ENCODE data around the gene CFL1. TPM values are rescaled to one million over a fixed set of nuclear protein-coding genes. Genes with fewer than 3 reads are reported as not detected.
A peak's percentile ranks its signal among the peaks of the same experiment; 100 is the strongest.

Gene CFL1
- total RNA-seq, 2 donors from 2014 or later: 477 to 512 TPM

DNA sequence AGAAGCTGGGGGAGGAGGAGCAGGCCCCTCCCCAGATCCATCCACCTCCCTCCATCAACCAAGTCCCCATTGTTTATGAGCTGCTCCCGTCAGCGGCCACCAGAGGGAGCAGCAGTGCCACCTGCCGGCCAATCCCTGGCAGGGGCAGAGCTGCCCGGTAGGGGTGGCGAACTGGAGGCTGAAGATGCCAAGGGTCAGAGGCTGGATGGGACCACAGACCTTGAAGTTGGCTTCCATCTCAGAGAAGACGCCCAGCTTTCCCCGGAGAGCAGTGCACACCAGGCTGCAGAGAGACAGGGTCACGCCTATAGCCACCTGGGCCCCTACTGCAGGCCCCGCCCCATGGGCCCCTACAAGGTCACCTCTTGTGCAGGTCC is 26.7 kb upstream of the CFL1 start:
- H3K4me3 Mint-ChIP-seq: no peak overlapping the region
- H3K9me3 Mint-ChIP-seq: no peaks in the 10 kb centered on the region
- peaks cover 75% of the 10 kb centered on the region for H3K4me1 Mint-ChIP-seq (ENCODE audit: low read depth)
- peaks cover 1 to 14% of the 10 kb centered on the region in 2 donors for H3K36me3 Mint-ChIP-seq (ENCODE audit: insufficient read depth in 2 of 2)
- ATAC-seq (replicated peaks in 1 of 2) (peak; percentile 43 to 48), DNase-seq (peak; percentile 85 to 89)
- H3K27me3 Mint-ChIP-seq (ENCODE audit: low read depth): no peaks in the 10 kb centered on the region
- H3K27ac Mint-ChIP-seq: peak overlapping the region; percentile 84

DNA sequence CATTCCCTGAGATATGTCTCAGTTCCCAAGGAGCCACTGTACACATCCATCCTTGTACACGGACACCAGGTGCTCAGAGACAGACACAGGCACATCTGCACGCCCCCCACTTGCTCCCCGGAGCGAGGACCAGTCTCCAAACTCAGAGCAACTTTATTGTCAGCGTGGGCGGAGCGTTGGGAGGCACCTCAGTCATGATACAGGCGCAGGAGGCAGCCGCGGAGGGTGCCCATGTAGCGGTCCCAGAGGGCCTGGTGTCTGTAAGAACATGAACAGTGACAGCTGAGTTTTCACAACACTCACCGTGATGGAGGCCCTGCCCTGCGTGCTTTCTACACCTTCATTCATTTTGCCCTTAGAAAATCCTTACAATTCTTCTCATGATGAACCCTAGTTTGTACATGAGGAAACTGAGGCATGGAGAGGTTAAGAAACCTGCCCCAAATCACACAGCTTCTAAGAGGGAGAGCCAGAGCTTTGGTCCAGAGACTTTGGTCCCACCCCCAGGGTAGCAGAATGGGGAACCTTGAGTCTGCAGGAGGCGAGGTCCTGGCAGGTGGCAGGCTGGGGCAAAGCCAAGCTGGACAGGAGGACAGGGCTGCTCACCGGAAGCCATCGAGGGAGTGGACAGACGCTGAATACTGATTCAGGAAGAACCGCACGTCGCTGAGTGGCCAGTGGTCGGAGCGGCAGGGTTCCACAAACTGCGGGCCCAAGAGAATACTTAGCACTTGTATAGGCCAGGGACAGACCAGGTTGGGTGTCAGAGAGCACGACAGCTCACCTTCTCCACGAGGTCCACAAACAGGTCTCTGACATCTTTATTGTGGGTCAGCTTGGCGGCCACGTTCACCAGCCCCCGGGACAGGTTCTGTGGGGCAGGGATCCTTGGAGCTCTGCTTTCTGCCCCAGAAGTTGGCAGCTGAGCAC is 26.1 kb upstream of the CFL1 start:
- Mint-ChIP-seq H3K36me3 (ENCODE audit: insufficient read depth in 2 of 2) (peaks cover 1 to 14% of the 10 kb centered on the region in 2 donors), H3K27me3 (ENCODE audit: low read depth) (no peaks in the 10 kb centered on the region), H3K4me1 (ENCODE audit: low read depth) (peaks cover 75% of the 10 kb centered on the region), H3K4me3 (no peak overlapping the region), H3K27ac (peak overlapping the region; percentile 84), H3K9me3 (no peaks in the 10 kb centered on the region)
- no peak for DNase-seq
- ATAC-seq (replicated peaks in 1 of 2): no peak

DNA sequence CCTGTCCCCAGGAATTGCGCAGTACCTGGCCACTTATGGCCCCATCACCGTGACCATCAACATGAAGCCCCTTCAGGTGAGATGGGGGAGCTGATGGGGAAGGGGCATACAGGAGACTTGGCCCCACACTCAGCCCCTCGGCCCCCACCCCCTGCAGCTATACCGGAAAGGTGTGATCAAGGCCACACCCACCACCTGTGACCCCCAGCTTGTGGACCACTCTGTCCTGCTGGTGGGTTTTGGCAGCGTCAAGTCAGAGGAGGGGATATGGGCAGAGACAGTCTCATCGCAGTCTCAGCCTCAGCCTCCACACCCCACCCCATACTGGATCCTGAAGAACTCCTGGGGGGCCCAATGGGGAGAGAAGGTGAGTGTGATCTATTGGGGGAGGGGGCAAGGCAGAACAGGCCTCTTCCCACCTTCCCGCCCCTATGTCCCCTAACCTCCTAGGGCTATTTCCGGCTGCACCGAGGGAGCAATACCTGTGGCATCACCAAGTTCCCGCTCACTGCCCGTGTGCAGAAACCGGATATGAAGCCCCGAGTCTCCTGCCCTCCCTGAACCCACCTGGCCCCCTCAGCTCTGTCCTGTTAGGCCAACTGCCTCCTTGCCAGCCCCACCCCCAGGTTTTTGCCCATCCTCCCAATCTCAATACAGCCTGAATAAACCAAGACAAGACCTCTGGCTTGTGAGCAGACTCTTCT is 25.2 kb upstream of the CFL1 start:
- no peaks in the 10 kb centered on the region for H3K9me3 Mint-ChIP-seq
- ATAC-seq (replicated peaks in 1 of 2) (no peak), DNase-seq (no peak)
- no peak overlapping the region for H3K4me3 Mint-ChIP-seq
- peaks cover under 1 to 14% of the 10 kb centered on the region in 2 donors for H3K36me3 Mint-ChIP-seq (ENCODE audit: insufficient read depth in 2 of 2)
- H3K27ac Mint-ChIP-seq: no peak overlapping the region
- H3K27me3 Mint-ChIP-seq (ENCODE audit: low read depth): no peaks in the 10 kb centered on the region
- peaks cover 67% of the 10 kb centered on the region for H3K4me1 Mint-ChIP-seq (ENCODE audit: low read depth)

DNA sequence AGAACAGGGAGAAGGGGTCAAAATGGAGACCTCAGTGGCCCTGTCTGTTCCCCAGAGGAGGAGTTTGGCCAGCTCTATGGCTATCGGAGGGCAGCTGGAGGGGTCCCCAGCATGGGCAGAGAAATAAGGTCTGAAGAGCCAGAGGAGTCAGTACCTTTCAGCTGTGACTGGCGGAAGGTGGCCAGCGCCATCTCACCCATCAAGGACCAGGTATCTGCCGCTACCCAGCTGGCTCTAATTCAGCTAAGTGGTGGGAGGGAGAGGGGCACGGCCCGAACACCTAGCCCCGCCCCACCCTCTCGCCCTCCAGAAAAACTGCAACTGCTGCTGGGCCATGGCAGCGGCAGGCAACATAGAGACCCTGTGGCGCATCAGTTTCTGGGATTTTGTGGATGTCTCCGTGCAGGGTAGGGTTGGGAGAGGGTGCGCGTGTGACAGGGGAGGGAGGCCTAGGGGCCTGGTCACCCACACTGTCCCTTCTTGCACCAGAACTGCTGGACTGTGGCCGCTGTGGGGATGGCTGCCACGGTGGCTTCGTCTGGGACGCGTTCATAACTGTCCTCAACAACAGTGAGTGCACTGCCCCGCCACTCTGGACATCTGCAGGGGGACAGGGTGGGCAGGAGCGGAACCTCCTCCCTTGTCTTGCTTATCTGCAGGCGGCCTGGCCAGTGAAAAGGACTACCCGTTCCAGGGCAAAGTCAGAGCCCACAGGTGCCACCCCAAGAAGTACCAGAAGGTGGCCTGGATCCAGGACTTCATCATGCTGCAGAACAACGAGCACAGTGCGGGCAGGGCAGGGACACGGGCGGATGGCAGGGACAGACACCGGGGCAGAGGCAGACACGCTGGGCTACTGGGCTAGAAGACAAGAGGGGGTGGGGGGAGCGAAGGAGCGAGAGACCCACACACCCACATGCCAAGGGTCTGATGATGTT is 24.4 kb upstream of the CFL1 start:
- no peak overlapping the region for H3K4me3 Mint-ChIP-seq
- DNase-seq (no peak), ATAC-seq (replicated peaks in 1 of 2) (no peak)
- H3K4me1 Mint-ChIP-seq (ENCODE audit: low read depth): peaks cover 58% of the 10 kb centered on the region
- no peaks in the 10 kb centered on the region for H3K27me3 Mint-ChIP-seq (ENCODE audit: low read depth)
- H3K27ac Mint-ChIP-seq: no peak overlapping the region
- H3K36me3 Mint-ChIP-seq (ENCODE audit: insufficient read depth in 2 of 2): peaks cover 0 to 14% of the 10 kb centered on the region in 2 donors
- H3K9me3 Mint-ChIP-seq: no peaks in the 10 kb centered on the region

DNA sequence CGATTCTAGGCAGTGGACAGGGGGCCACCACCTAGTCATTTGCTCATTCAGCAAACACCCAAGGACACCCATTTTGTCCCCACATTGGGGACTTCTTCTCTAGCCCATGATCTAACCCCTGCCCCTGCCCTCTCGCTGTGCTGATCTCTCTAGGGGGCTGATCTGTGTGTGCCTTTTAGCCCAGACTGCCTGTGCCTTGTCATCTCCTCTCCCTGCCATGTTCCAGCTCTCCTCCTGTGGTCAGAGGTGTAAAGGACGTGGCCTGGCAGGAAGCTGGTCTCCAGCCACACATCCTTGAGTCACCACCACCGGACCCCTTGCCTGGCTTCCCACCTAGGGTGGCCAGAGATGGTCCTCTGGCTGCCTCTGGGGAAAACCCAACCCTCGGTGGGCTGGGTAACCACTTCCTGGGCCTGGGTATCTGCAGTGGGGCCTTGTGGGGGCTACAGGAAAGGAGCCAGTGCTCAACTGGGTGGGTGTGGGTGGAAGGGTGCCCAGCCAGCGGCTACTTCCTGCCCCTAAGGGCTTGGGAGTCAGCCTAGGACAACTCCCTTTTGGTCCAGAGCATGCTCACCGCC is 23.0 kb upstream of the CFL1 start:
- Mint-ChIP-seq H3K27ac (peak overlapping the region; percentile 78), H3K4me1 (ENCODE audit: low read depth) (peaks cover 47% of the 10 kb centered on the region), H3K36me3 (ENCODE audit: insufficient read depth in 2 of 2) (peaks cover 0 to 9% of the 10 kb centered on the region in 2 donors), H3K4me3 (peak overlapping the region; percentile 70 to 71), H3K9me3 (no peaks in the 10 kb centered on the region), H3K27me3 (ENCODE audit: low read depth) (no peaks in the 10 kb centered on the region)
- ATAC-seq (replicated peaks in 1 of 2) (peak; percentile 32 to 37), DNase-seq (no peak)

DNA sequence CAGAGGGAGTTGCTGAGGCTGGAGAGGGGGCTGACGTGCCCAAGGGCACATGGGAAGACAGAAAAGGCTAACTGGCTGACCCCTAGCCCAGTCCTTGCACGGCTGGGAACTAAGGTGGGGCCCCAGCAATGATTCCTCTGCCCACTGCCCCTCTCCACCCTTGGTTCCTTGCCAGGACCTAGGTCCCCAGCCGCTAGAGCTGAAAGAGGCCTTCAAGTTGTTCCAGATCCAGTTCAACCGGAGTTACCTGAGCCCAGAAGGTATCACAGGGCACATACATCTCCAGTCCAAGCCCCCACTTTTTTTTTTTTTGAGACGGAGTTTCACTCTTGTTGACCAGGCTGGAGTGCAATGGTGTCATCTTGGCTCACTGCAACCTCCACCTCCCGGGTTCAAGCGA is 22.0 kb upstream of the CFL1 start:
- ATAC-seq (replicated peaks in 1 of 2): no peak
- peaks cover 38% of the 10 kb centered on the region for H3K4me1 Mint-ChIP-seq (ENCODE audit: low read depth)
- no peak for DNase-seq
- peak overlapping the region; percentile 70 to 71 for H3K4me3 Mint-ChIP-seq
- H3K36me3 Mint-ChIP-seq (ENCODE audit: insufficient read depth in 2 of 2): peaks cover 0 to 7% of the 10 kb centered on the region in 2 donors
- peak overlapping the region; percentile 46 for H3K27ac Mint-ChIP-seq
- H3K9me3 Mint-ChIP-seq: no peaks in the 10 kb centered on the region
- H3K27me3 Mint-ChIP-seq (ENCODE audit: low read depth): no peaks in the 10 kb centered on the region

DNA sequence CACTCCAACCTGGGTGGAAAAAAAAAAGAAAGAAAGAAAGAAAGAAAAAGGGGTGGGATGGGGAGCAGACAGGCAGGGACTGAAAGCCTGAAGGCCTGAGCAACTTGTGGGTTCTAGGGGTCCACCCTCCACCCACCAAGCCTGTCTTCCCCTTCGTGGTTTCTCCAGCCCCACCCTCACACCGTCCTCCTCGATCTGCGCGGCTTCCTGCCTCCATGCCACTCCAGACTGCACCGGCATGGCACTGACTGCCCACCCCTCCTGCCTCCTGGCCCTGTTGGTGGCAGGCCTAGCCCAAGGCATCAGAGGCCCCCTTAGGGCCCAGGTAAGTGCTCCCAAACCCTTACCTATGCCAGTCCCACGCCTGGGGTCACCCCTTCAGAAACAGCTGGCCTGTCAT is 21.6 kb upstream of the CFL1 start, which contains the start of gene CTSW:
TSS of gene CTSW (plus strand) at position 221 of the 400 bp plus-strand sequence. CDS start at position 239, 18 bp downstream.
- DNase-seq (no peak), ATAC-seq (replicated peaks in 1 of 2) (peak; percentile 27 to 62)
- no peaks in the 10 kb centered on the region for H3K27me3 Mint-ChIP-seq (ENCODE audit: low read depth)
- H3K4me3 Mint-ChIP-seq: peak within 1 kb of the TSS; percentile 70 to 71
- no peaks in the 10 kb centered on the region for H3K9me3 Mint-ChIP-seq
- peaks cover 34% of the 10 kb centered on the region for H3K4me1 Mint-ChIP-seq (ENCODE audit: low read depth)
- H3K36me3 Mint-ChIP-seq (ENCODE audit: insufficient read depth in 2 of 2): peaks cover 0 to 7% of the 10 kb centered on the region in 2 donors
- H3K27ac Mint-ChIP-seq: peak within 1 kb of the TSS; percentile 78

DNA sequence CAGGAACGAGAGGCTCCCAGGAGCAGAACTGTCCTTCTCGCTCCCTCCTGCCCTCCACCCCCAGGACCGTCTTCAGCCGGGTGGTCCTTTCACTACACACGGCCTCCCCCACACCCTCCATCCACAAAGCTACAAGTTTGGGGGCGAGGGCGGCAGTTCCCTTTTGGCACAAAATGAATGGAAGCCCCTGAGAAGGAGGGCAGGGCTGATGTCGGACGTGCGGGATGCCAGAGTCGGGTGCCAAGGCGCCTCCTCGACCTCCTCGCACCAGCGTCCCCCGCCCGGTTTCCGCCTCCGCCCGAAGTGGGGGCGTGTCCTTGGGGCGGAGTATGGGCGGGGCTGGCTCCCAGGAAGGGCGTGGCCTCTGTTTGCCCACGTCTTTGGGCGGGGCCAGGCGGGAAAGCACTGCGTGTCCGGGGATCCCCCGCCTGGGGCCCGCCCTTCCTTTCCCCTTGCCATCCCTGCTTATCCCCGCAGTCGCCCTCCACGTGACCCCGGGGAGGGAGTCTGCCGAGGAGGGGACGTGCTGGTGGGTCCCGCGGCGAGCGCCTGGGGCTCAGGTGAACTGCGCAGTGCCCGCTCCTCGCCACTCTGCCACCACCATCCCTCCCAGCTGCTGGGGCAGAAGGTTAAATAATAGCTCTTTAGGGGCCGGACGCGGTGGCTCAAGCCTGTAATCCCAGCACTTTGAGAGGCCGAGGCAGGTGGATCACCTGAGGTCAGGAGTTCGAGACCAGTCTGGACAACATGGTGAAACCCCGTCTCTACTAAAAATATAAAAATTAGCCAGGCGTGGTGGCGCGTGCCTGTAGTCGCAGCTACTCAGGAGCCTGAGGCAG is 15.6 kb upstream of the CFL1 start:
- Mint-ChIP-seq H3K36me3 (ENCODE audit: insufficient read depth in 2 of 2) (no peaks in the 10 kb centered on the region), H3K4me1 (ENCODE audit: low read depth) (peaks cover 14% of the 10 kb centered on the region), H3K27ac (peak overlapping the region; percentile 79), H3K27me3 (ENCODE audit: low read depth) (no peaks in the 10 kb centered on the region), H3K9me3 (no peaks in the 10 kb centered on the region), H3K4me3 (peak overlapping the region; percentile 95 to 98)
- DNase-seq (peak; percentile 96 to 99), ATAC-seq (replicated peaks in 1 of 2) (peak; percentile 87 to 88)

DNA sequence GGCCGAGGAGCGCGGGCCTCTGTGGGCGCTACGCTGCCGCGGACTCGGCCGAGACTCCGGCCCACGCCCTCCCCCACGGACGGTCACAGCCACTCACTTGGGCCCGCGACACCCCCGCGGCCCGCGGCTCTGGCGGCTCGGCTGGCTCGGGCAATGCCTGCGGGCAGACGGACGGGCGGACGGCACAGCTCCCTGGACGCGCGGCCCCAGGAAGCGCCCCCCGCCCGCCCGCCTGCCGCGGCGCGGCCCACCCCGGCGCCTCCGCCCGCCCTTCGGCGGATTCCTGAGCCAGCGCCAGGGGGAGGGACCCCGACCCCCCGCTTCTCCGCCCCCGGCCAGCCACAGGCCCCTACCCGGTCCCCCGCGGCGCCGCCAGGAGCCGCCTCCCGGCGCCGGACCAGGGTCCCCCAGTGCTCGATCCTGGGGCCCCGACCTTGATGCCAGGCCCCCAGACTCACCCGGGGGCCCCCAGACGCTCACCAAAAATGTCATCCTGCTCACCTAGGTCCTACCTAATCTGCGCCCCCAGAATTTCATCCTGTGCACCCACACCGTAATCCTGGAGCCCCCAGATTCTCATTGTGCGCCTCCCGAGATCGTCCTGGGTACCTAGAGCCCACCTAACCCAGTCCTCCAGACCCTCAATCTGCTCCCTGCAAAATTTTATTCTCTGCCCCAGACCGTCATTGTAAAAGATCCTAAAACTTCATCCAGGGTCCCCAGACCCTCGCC is 14.8 kb upstream of the CFL1 start, which contains the start of gene EFEMP2:
TSS of gene EFEMP2 (minus strand) at position 215 of the 732 bp plus-strand sequence. CDS start 446 bp downstream, outside the sequence.
- H3K4me3 Mint-ChIP-seq: peak within 1 kb of the TSS; percentile 95 to 98
- H3K9me3 Mint-ChIP-seq: no peaks in the 10 kb centered on the region
- no peaks in the 10 kb centered on the region for H3K27me3 Mint-ChIP-seq (ENCODE audit: low read depth)
- H3K27ac Mint-ChIP-seq: peak within 1 kb of the TSS; percentile 79
- ATAC-seq (replicated peaks in 1 of 2): peak in 1 of 2 donors; percentile 1
- H3K4me1 Mint-ChIP-seq (ENCODE audit: low read depth): peaks cover 14% of the 10 kb centered on the region
- no peaks in the 10 kb centered on the region for H3K36me3 Mint-ChIP-seq (ENCODE audit: insufficient read depth in 2 of 2)
- DNase-seq: no peak

DNA sequence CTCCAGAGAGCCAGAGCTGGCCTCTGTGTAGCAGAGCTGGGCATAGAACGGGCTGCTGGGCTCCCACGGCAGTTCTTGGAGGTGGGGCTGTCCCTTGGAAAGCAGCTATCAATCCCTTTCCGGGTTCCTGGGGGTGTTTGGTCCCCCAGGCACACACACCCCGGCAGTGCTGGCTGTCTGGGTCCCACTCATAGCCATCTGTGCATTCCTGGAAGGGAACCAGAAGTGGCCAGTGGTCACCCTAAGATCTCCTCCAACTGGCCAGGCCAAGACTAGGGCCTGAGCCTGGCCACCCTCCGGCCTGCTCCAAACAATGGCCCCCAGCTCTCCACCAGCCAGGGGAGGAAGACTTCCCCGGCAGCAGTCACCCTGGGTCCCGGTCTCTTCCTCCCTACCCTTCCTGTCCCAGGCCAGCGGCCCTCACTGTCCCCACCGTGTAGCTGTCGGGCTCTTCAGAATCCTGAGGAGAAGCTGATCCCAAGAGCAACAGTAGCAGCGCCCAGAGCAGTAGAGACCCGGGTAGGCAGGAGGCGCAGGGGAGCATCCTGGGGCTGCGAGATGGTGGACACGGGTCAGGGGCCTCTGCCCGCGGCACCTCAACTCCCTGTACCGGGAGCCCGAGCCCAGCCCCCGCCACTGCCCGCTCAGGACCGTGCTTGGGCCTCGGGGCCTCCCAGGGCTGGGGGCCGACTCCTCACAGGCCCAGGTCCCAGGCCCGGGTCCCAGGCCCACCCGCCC is 14.0 kb upstream of the CFL1 start:
- Mint-ChIP-seq H3K9me3 (no peaks in the 10 kb centered on the region), H3K27ac (no peak overlapping the region), H3K36me3 (ENCODE audit: insufficient read depth in 2 of 2) (peaks cover 0 to 4% of the 10 kb centered on the region in 2 donors), H3K27me3 (ENCODE audit: low read depth) (no peaks in the 10 kb centered on the region), H3K4me3 (peak overlapping the region; percentile 42 to 64), H3K4me1 (ENCODE audit: low read depth) (peaks cover 18% of the 10 kb centered on the region)
- DNase-seq (no peak), ATAC-seq (replicated peaks in 1 of 2) (no peak)

Data from activated T-cell treated with anti-CD3 and anti-CD28 coated beads, Interleukin-2, amount 50 U/mL, for 72 hours (primary cell).